Retinal pigment epithelial cell (primary cell): Measurements from ENCODE around the gene SPSB2.

Experiments used
- DNase-seq: peaks from one replicate; pipeline ENCODE4 v3.0.0-alpha.2; 2010; ENCODE audit warnings: low read depth
- H3K4me3 ChIP-seq: 2 replicates; pipeline ENCODE4 v1.5.1; 2011; ENCODE audit warnings: mild to moderate bottlenecking, low read length, control low read depth, moderate library complexity
- TF ChIP-seq, protein P1 (sequence below): conservative IDR thresholded peaks from 2 replicates; pipeline ENCODE4 v1.5.1; 2011; ENCODE audit warnings: low read depth, low read length, control low read depth, inconsistent platforms

Gene SPSB2

GRCh38 chr12:6830999-6831398 lies 42.1 kb downstream of the SPSB2 start:
- no peak overlapping the region for H3K4me3 ChIP-seq
- TF ChIP-seq, protein P1, sequence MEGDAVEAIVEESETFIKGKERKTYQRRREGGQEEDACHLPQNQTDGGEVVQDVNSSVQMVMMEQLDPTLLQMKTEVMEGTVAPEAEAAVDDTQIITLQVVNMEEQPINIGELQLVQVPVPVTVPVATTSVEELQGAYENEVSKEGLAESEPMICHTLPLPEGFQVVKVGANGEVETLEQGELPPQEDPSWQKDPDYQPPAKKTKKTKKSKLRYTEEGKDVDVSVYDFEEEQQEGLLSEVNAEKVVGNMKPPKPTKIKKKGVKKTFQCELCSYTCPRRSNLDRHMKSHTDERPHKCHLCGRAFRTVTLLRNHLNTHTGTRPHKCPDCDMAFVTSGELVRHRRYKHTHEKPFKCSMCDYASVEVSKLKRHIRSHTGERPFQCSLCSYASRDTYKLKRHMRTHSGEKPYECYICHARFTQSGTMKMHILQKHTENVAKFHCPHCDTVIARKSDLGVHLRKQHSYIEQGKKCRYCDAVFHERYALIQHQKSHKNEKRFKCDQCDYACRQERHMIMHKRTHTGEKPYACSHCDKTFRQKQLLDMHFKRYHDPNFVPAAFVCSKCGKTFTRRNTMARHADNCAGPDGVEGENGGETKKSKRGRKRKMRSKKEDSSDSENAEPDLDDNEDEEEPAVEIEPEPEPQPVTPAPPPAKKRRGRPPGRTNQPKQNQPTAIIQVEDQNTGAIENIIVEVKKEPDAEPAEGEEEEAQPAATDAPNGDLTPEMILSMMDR = no peak
- DNase-seq = no peak

DNA sequence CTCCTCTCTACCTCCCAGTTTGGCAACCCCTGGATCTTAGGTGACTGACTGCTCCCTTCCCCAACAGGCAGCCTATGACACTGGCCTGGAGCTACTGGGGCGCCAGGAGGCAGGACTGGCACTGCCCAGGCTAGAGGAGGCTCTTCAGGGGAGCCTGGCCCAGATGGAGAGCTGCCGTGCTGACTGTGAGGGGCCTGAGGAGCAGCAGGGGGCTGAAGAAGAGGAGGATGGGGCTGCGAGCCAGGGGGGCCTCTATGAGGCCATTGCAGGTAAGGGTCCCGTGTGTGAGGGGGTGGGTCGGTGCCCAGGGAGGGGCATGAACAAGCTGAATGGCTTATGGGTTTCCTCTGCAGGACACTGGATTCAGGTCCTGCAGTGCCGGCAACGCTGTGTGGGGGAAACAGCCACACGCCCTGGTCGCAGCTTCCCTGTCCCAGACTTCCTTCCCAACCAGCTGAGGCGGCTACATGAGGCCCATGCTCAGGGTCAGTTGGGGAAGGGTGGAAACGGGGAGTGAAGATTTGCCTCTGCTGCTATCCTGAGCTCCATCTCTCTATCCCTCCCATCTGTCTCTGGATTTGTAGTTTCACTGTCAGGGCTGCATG lies 42.7 kb downstream of the SPSB2 start:
- DNase-seq = no peak
- TF ChIP-seq, protein P1 = no peak
- no peak overlapping the region for H3K4me3 ChIP-seq

DNA sequence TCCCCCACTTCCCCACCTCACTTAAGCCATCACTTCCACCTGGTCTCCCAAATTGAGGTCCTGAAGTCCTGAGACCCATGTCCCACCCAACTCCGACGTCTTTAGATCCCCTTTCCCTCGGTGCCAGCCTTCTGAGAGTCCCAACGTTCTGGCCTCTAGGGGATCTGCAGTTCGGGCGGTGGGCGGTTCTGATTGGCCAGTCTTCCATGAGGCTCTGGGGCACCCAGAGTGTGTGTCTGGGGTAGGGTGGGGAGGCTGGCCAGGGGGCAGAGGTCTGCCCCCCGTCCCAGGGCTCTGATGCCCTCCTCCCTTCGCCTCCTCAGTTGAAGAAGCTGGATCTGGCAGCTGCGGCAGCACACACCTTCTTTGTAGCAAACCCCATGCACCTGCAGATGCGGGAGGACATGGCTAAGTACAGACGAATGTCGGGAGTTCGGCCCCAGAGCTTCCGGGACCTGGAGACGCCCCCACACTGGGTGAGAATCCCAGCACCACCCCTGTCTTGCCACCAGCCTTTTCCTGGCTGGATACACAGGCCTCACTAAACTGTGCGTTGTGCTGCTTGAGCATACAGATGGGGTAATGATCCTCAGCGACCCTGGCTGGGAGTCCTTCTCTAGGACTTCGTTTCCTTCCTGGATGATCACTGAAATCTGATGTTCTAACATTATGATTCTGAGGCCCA lies 43.4 kb downstream of the SPSB2 start:
- TF ChIP-seq, protein P1 = peak; percentile 37
- H3K4me3 ChIP-seq = peak overlapping the region; percentile 88
- DNase-seq = no peak

DNA sequence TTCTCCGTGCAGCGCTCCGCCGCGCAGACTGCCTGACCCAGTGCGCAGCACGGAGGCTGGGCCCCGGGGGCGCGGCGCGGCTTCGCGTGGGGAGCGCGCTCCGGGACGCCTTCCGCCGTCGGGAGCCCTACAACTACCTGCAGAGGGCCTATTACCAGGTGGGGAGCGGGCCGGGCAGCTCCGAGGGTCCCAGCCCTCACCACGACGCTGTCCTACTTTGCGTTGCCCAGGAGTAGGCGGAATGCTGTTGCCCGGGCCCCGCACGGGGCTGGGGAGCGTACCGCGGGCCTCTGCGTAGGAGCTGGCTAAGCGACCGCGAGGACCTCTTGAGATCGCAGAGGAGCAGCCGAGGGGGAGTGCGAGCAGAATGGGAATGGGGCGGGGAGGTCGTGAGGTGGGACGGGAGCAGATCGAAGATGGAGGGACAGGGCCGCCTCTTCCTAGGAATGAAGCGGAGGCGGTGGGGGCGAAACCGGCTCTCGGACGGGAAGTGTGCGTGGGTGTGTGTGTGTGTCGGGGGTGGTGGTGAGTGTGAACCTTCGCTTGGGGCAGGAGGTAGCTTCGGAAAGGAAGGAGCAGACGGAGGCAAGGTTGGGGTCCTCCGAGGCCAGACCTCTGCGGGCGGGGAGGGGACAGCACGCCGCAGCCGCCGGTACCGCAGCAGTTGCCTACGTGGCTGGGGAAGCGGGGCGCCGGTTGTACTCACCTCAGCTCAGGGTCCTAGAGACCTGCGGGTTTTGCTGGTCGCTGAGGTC lies 44.1 kb downstream of the SPSB2 start:
- no peak for DNase-seq
- peak overlapping the region; percentile 88 for H3K4me3 ChIP-seq
- TF ChIP-seq, protein P1 = no peak

DNA sequence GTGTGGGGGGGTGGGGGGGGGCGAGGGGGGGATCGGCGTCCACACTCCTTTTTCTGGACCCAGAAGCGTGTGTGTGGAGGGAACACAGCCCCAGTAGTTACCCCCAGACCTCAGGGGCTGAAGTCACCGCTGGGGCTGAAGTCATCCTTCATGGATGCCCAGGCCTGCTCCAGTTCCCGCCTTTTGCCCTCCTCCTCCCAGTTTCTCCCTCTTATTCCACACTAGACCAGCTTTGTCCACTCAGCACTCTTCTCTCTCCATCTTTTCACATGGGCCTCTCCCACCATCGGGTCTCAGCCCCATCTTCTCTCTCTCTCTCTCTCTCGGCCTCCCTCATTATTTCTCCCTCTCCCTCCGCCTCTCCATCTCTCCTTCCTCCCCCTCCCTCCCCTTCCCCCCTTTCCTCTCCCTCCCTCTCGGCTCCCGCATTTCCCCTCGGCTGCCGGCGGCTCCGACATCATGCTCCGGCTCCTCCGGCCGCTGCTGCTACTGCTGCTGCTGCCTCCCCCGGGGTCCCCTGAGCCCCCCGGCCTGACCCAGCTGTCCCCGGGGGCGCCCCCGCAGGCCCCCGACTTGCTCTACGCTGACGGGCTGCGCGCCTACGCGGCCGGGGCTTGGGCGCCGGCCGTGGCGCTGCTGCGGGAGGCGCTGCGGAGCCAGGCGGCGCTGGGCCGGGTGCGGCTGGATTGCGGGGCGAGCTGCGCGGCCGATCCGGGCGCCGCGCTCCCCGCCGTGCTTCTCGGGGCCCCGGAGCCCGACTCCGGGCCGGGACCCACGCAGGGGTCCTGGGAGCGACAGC lies 44.9 kb downstream of the SPSB2 start, which contains the start of gene P3H3:
TSS of gene P3H3 (plus strand) at position 426 of the 799 bp plus-strand sequence. CDS start at position 460, 34 bp downstream.
- TF ChIP-seq, protein P1 = no peak
- DNase-seq = no peak
- peak within 1 kb of the TSS; percentile 88 for H3K4me3 ChIP-seq

DNA sequence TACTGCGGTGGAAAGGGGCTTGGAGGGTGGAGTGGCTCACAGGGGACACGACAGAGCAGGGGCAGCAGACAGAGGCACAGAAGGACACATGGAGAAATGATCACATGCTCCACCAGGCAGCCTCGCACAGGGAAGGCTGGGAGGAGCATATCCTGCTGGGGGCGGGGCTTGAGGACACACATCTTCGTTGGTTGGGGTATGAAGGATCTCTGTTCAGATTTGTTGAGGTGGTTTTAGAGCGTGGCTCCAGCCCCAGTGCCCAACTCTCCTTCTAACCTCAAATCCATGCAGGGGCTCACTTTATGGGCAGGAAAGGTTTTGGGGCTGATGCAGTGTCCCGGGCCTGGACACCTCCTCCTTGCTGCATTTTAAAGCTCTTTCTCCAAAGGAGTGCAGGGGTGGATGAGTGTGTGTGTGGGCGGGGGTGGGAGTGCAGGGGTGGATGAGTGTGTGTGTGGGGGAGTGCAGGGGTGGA lies 45.6 kb downstream of the SPSB2 start:
- TF ChIP-seq, protein P1 = no peak
- H3K4me3 ChIP-seq = peak overlapping the region; percentile 15
- DNase-seq = no peak
